Endodermal cell (in vitro differentiated cells): ENCODE measurements around the gene CHN2. TPM values are rescaled to one million over a fixed set of nuclear protein-coding genes. Genes with fewer than 3 reads are reported as not detected.

Experiments used
- DNase-seq: peaks from one replicate; pipeline ENCODE4 v3.0.0-alpha.2; 2017
- H3K27ac ChIP-seq: 2 replicates; pipeline ENCODE4 v1.5.1; 2013; ENCODE audit warnings: mild to moderate bottlenecking, low read depth, low read length, moderate library complexity
- H3K27me3 ChIP-seq: 2 replicates; pipeline ENCODE4 v1.6.1; 2013; ENCODE audit warnings: mild to moderate bottlenecking, low read length, moderate library complexity; ENCODE audit not compliant: insufficient read depth, control insufficient read depth, poor library complexity, severe bottlenecking
- H3K36me3 ChIP-seq: 2 replicates; pipeline ENCODE4 v1.7.0; 2013; ENCODE audit warnings: mild to moderate bottlenecking, low read length, moderate library complexity; ENCODE audit not compliant: control insufficient read depth, insufficient read depth
- H3K4me1 ChIP-seq: one replicate; pipeline ENCODE4 v1.7.0; 2013; ENCODE audit warnings: low read length; ENCODE audit not compliant: control insufficient read depth, insufficient read depth
- H3K4me3 ChIP-seq: 2 replicates; pipeline ENCODE4 v1.5.1; 2013; ENCODE audit warnings: mild to moderate bottlenecking, low read length, moderate library complexity
- H3K9ac ChIP-seq: 2 replicates; pipeline ENCODE4 v1.6.1; 2013; ENCODE audit warnings: mild to moderate bottlenecking, low read length, moderate library complexity; ENCODE audit not compliant: poor library complexity, severe bottlenecking; ENCODE audit errors: extremely low read depth
- H3K9me3 ChIP-seq: 2 replicates; pipeline ENCODE4 v1.6.1; 2013; ENCODE audit warnings: mild to moderate bottlenecking, low read length, moderate library complexity; ENCODE audit not compliant: control insufficient read depth
- H3K27ac Mint-ChIP-seq: 2 replicates; pipeline ENCODE4 v1.8.0; 2020; ENCODE audit warnings: mixed read lengths
- H3K27me3 Mint-ChIP-seq: 2 replicates; pipeline ENCODE4 v1.8.0; 2021; ENCODE audit warnings: mild to moderate bottlenecking, mixed read lengths; ENCODE audit not compliant: insufficient read depth
- H3K36me3 Mint-ChIP-seq: 2 replicates; pipeline ENCODE4 v1.8.0; 2020; ENCODE audit warnings: low read depth, mixed read lengths
- H3K4me1 Mint-ChIP-seq: 2 replicates; pipeline ENCODE4 v1.8.0; 2020; ENCODE audit warnings: mixed read lengths
- H3K4me3 Mint-ChIP-seq: 2 replicates; pipeline ENCODE4 v1.8.0; 2020; ENCODE audit warnings: mild to moderate bottlenecking, moderate library complexity, mixed read lengths
- H3K9me3 Mint-ChIP-seq: 2 replicates; pipeline ENCODE4 v1.8.0; 2020; ENCODE audit warnings: mild to moderate bottlenecking, mixed read lengths
- CTCF ChIP-seq: fragments of 200-600 bp; sonication (generic); conservative IDR thresholded peaks from 2 replicates; pipeline ENCODE4 v1.5.0; 2021; ENCODE audit warnings: antibody characterized with exemption, mild to moderate bottlenecking
- WGBS, 2 experiments: methylation state at CpG; one replicate each; pipeline versions ENCODE4 v1.1.5 to v1.1.7; 2013; ENCODE audit warnings: missing lambda C conversion rate in 2 of 2, mixed read lengths in 1 of 2; ENCODE audit not compliant: insufficient coverage in 1 of 2, insufficient read length in 1 of 2; 5-methylcytosine and 5-hydroxymethylcytosine counted together
- total RNA-seq, 2 donors: library from RNA; stranded (reverse); fragmentation: NEBNext Ultra II Directional in 1 of 2; extraction: Animal tissue kit (Norgen Biotek cat#: 25700) in 1 of 2; gene quantifications; 2 replicates in 1 of 2; 3 replicates in 1 of 2; pipeline ENCODE4 v1.2.1, GENCODE V29; 2021

The CHN2 gene
- total RNA-seq, 2 donors from 2014 or later = 14.0 to 14.1 TPM

- Mint-ChIP-seq H3K4me1 (peaks cover 12% of the 10 kb centered on the region), H3K36me3 (no peaks in the 10 kb centered on the region), H3K9me3 (peaks cover 3% of the 10 kb centered on the region), H3K4me3 (no peak overlapping the region), H3K27ac (no peak overlapping the region), H3K27me3 (no peaks in the 10 kb centered on the region)
- no peak for TF ChIP-seq CTCF
- no peak overlapping the region for H3K27ac ChIP-seq
- no peaks in the 10 kb centered on the region for H3K27me3 ChIP-seq
- no peaks in the 10 kb centered on the region for H3K4me1 ChIP-seq
- no peak overlapping the region for H3K4me3 ChIP-seq
- DNase-seq = no peak
- WGBS, 2 experiments = 92 to 100% methylated on average over 1 to 3 of the region's 3 CpGs
- H3K9ac ChIP-seq = no peak overlapping the region
- no peaks in the 10 kb centered on the region for H3K9me3 ChIP-seq
- H3K36me3 ChIP-seq = no peaks in the 10 kb centered on the region
Observed at GRCh38 chr7:29242265-29242664, 47.7 kb downstream of the CHN2 start.

GRCh38 chr7:29243910-29244655 lies 49.5 kb downstream of the CHN2 start:
- no peak overlapping the region for H3K4me3 Mint-ChIP-seq
- peaks cover 3% of the 10 kb centered on the region for H3K9me3 Mint-ChIP-seq
- 91 to 95% methylated on average over 5 to 11 of the region's 11 CpGs for WGBS, 2 experiments
- no peak overlapping the region for H3K27ac ChIP-seq
- no peaks in the 10 kb centered on the region for H3K27me3 ChIP-seq
- H3K9me3 ChIP-seq = no peaks in the 10 kb centered on the region
- H3K27ac Mint-ChIP-seq = no peak overlapping the region
- peaks cover 8% of the 10 kb centered on the region for H3K4me1 Mint-ChIP-seq
- no peak overlapping the region for H3K4me3 ChIP-seq
- peak; percentile 81 for TF ChIP-seq CTCF
- H3K9ac ChIP-seq = no peak overlapping the region
- H3K4me1 ChIP-seq = no peaks in the 10 kb centered on the region
- H3K27me3 Mint-ChIP-seq = no peaks in the 10 kb centered on the region
- no peaks in the 10 kb centered on the region for H3K36me3 Mint-ChIP-seq
- peak; percentile 87 for DNase-seq
- H3K36me3 ChIP-seq = no peaks in the 10 kb centered on the region

- no peak overlapping the region for H3K27ac Mint-ChIP-seq
- Histone ChIP-seq H3K9ac (no peak overlapping the region), H3K36me3 (no peaks in the 10 kb centered on the region), H3K9me3 (no peaks in the 10 kb centered on the region), H3K4me1 (no peaks in the 10 kb centered on the region), H3K27ac (no peak overlapping the region), H3K4me3 (no peak overlapping the region), H3K27me3 (no peaks in the 10 kb centered on the region)
- H3K36me3 Mint-ChIP-seq = no peaks in the 10 kb centered on the region
- WGBS, 2 experiments = 92 to 98% methylated on average over 6 of the region's 6 CpGs
- no peaks in the 10 kb centered on the region for H3K27me3 Mint-ChIP-seq
- H3K9me3 Mint-ChIP-seq = no peaks in the 10 kb centered on the region
- TF ChIP-seq CTCF = no peak
- DNase-seq = no peak
- H3K4me1 Mint-ChIP-seq = peaks cover 8% of the 10 kb centered on the region
- H3K4me3 Mint-ChIP-seq = no peak overlapping the region
Observed at GRCh38 chr7:29247224-29247962, 52.8 kb downstream of the CHN2 start.
